ENCODE data around the gene NUMBL. TPM values are rescaled to one million over a fixed set of nuclear protein-coding genes. Genes with fewer than 3 reads are reported as not detected.

Gene NUMBL
- total and polyA plus RNA-seq, 9 of the 15 experiments (the other 6 are each of a cell fraction or from before 2014, with no cell fraction given), result 0.39 to 38.6 (median 6.6) TPM

- TF ChIP-seq PKNOX1 (IDR thresholded peaks at IDR 0.05) (0 out of 2 replicates have a peak, but pooled peaks have one; percentile 4), GATA2 (CRISPR knock-in tag; IDR thresholded peaks at IDR 0.05) (no peak), CBX3 (IDR thresholded peaks at IDR 0.05; ENCODE audit: borderline replicate concordance in 1 of 2, low read length in 2 of 2) (0 out of 3 replicates have a peak, but pooled peaks of 1 of the 2 experiments have one; percentile 38), ZNF124 (CRISPR knock-in tag; IDR thresholded peaks at IDR 0.05) (no peak), PHF21A (IDR thresholded peaks at IDR 0.05; ENCODE audit: borderline replicate concordance, low read depth) (peak; percentile 65; the same call in 1 of the 2 replicates), ZNF316 (IDR thresholded peaks at IDR 0.05) (peak; percentile 97), ZBTB1 (CRISPR knock-in tag; IDR thresholded peaks at IDR 0.05; ENCODE audit: borderline replicate concordance, low read depth) (peak; percentile 74; the same call in 1 of the 2 replicates), ZNF431 (CRISPR knock-in tag; IDR thresholded peaks at IDR 0.05) (peak; percentile 56; the same call in 1 of the 2 replicates), MBD2 (IDR thresholded peaks at IDR 0.05; ENCODE audit: borderline replicate concordance, low read depth) (0 out of 2 replicates have a peak, but pooled peaks have one; percentile 41), ZNF518B (CRISPR knock-in tag; IDR thresholded peaks at IDR 0.05) (no peak), RBM39 (optimal IDR thresholded peaks at IDR 0.05; ENCODE audit: low read depth, low read length) (no peak), HMGN3 (IDR thresholded peaks at IDR 0.05; ENCODE audit: borderline replicate concordance, extremely low read depth, insufficient read length, low read depth, low read length) (peak; percentile 52), EP300 (IDR thresholded peaks at IDR 0.05; ENCODE audit: low read length) (peak; percentile 34; the same call in 1 of the 2 replicates), ARHGAP35 (IDR thresholded peaks at IDR 0.05; ENCODE audit: partially characterized antibody) (no peak), CSDE1 (IDR thresholded peaks at IDR 0.05) (no peak), NRF1 (conservative IDR thresholded peaks at IDR 0.05 in 1 of 2, IDR thresholded peaks at IDR 0.05 in 1 of 2) (peak; percentile 85 to 87), ZNF707 (CRISPR knock-in tag; conservative IDR thresholded peaks at IDR 0.05) (no peak), MNT (conservative IDR thresholded peaks at IDR 0.05) (peak; percentile 85 to 92), ARNT (IDR thresholded peaks at IDR 0.05) (no peak), KDM1A (IDR thresholded peaks at IDR 0.05) (no peak; a peak in 1 of 4 replicates), KLF1 (tag; IDR thresholded peaks at IDR 0.05) (peak; percentile 54; the same call in 1 of the 2 replicates)
- TF ChIP-seq, protein P1, sequence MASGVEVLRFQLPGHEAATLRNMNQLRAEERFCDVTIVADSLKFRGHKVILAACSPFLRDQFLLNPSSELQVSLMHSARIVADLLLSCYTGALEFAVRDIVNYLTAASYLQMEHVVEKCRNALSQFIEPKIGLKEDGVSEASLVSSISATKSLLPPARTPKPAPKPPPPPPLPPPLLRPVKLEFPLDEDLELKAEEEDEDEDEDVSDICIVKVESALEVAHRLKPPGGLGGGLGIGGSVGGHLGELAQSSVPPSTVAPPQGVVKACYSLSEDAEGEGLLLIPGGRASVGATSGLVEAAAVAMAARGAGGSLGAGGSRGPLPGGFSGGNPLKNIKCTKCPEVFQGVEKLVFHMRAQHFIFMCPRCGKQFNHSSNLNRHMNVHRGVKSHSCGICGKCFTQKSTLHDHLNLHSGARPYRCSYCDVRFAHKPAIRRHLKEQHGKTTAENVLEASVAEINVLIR (CRISPR knock-in tag; IDR thresholded peaks at IDR 0.05), result 0 out of 2 replicates have a peak, but pooled peaks have one; percentile 27
Observed at GRCh38 chr19:40690693-40691420, 406 bp upstream of the NUMBL start (continued).

All from K562 (cell line).